ENCODE data around the gene TMEM200A.
"Not testable (repeated sequence)": the region's sequence is repeated elsewhere in the genome, so short reads cannot be mapped to it uniquely, and the experiment has no call there.

The TMEM200A gene

DNA sequence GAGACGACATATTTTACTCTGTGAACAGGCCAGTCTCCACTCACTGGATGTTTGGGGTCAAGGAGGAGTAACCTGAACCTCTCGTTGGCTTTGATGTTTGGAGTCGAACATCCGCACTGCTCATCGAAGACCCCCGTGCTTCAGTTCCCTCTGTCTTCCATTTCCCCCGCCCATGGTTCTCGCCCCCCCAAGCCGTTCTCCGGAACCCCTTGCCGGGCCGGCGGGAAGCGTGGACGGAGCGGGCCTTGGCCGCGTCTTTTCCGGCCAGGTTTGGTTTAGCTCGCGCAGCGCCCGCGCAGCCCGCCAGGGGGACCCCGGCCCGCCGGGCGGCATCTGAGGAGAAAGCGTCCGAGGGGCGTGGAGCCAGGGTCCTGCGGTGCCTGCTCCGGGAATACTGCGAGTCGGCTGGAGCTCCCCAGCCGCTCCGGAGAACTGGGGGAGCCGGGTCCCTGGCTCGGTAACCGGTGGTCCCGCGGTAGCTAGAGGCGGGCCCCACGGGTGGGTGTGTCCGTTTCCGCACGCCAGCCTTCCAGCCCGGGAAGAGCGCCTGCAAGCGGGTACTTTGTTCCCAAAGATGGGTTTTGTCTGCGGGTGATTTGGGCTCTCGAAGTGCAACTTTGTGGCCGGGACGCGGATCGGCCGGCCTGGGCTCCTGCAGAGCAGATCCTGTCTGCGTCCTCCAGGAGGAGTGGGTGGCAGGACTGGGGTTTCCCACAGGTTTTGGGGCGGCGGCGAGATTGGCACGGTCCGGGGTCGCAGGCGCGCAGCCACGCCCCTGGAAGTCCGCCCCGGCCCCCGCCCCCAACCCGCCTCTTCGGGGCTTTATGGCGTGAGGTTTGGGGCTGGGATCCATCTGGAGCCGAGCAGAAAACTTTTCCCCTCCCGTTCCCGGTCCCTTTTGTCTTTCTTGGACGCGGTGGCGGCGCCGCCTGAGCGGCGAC is at the start of gene TMEM200A:
Gene TMEM200A, plus strand, starts transcription at position 852 of the 941 bp plus-strand sequence. CDS start 74,406 bp downstream, outside the sequence.
- DNase-seq, result peak; percentile 61

DNA sequence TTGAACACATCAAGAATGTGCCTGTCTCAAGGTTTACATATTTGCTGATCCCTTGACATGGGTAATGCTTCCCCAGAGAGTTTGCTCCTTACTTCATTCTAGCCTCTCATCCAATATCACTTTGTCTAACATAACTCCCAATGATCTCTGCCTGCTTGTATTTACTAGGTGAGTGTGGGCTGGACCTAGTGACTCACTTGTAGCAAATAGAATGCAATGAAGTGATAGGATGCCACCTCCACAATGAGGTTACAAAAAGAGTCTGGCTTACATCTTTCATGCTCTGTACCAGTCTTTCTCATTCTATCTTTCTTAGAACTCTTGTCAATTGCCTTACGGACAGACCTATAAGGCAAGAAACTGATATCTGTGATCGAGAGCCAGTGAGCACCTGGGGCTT is 44.9 kb upstream of the TMEM200A start:
- no peak for DNase-seq

DNA sequence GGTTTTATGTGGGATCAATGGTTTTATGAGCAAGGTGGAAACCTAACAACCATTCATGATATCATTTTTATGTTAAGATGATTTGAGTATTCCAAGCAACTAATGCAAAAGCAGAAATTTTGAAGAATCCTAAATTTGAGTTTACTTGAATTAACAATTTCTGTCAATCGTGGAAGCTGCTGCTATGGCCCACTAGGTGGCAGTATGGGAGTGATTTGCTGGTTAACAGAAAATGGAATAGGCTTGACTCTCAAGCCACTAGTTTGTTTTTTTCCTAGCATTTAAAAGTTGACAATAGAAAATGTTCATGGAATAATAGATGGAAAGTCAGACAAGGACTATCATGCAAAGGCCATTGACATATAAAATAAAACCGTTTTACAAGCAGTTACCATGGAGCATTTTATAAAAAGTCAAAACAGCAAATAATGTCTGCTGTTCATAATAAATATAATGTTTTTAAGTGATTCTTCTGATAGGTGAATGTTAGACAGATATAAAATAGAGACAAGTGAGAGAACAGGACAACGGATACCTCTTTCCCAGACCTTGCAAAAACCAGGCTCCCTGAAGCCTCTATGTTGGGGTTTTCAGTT is 43.0 kb upstream of the TMEM200A start:
- peak; percentile 13 for DNase-seq

DNA sequence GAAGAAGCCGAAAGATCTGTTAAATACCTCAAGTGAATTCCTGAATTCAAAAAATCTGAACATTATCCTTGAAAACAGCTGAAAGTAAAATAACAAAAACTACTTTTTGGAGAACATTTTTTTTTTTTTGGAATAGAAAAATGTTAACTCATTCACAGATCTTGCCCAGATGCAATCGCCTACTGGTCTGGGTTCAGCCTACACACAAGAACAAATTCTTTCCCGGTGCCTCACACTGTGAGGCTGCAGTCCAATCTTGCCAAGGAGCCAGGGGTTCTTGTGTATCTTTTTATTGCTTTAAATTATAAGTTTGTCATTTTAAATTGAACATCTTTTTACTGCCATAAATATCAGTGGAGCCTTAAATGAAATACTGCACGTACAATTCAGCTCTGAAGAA is 41.2 kb upstream of the TMEM200A start:
- peak; percentile 76 for DNase-seq

DNA sequence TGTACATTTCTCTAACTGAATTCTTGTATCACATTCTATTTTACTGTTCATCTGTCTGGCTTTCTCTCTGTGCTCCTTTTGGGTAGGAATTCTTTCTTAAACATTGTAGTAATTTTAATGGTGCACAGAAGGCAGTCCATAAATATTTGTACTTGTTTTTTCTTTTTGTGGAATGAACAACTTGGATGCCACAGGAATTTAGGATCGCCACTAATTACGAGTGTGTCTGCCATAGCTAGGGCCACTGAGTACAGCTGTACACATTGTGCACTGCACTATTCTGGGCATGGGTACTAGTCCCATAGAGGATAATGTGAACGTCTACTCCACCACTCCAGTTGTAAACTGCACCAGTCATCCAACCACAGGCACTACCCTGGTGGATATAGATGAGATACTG is 39.3 kb upstream of the TMEM200A start:
- DNase-seq, result no peak

DNA sequence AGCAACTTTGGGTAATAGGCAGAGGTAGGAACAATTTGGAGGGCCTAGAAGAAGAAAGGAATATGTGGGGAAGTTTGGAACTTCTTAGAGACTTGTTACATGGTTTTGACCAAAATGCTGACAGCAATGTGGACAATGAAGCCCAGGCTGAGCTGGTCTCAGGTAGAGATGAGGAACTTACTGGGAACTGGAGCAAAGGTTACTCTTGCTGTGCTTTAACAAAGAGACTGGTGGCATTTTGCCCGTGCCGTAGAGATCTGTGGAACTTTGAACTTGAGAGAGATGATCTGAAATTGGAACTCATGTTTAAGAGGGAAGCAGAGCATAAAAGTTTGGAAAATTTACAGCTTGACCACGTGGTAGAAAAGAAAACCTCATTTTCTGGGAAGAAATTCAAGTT is 28.3 kb upstream of the TMEM200A start:
- DNase-seq, result no peak

DNA sequence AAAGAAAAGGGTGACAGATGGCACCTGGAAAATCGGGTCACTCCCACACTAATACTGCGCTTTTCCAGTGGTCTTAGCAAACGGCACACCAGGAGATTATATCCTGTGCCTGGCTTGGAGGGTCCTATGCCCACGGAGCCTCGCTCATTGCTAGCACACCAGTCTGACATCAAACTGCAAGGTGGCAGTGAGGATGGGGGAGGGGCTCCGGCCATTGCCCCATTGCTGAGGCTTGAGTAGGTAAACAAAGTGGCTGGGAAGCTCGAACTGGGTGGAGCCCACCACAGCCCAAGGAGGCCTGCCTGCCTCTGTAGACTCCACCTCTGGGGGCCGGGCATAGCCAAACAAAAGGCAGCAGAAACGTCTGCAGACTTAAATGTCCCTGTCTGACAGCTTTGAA is 19.5 kb upstream of the TMEM200A start:
- not testable (repeated sequence) for DNase-seq

DNA sequence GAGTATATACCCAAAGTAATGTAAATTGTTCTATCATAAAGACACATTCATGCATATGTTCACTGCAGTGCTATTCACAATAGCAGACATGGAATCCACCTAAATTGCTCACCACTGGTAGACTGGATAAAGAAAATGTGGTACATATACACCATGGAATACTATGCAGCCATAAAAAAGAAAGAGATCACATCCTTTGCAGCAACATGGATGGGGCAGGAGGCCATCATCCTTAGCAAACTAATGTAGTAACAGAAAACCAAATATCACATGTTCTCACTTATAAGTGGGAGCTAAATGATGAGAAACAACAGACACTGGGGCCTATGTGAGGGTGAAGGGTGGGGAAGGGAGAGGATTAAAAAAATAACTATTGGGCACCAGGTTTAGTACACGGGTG is 11.5 kb upstream of the TMEM200A start:
- no peak for DNase-seq

DNA sequence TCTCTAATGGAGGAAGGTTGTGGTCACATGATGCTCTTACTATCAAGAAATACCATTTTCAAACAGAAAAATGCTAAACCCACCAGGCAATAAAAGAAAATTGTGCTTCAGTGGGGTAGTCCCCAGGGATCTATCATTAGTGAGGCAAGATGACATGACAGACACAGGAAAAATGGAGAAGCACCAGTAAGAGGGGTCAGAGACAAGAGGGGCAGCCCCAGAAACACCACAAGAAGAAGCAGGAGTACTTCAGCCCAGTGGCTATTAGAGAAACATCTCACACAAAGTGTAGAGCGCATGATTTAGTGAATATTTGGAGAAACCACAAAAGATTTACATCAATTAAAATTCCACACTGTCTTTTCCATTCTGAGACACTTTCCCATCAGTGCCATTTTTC is 10.2 kb upstream of the TMEM200A start:
- no peak for DNase-seq

DNA sequence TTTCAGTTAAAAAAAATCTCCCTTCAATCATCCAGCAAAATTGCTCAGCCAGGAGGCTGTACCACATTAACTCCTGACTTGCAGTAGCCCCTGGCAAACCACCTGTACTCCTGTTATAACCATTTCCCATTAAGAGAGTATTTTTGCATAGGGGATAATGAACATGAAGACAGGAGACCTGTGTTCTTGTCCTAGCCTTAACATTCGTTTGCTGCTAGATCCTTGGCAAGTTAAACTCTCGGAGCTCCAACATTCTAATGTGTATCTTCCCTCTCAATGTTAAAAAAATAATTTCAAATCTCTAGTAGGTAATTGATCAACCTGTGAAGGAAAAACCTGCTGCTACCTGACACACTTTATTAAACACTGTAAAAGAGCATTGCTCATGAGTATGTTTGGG is 8.4 kb upstream of the TMEM200A start:
- DNase-seq, result no peak

DNA sequence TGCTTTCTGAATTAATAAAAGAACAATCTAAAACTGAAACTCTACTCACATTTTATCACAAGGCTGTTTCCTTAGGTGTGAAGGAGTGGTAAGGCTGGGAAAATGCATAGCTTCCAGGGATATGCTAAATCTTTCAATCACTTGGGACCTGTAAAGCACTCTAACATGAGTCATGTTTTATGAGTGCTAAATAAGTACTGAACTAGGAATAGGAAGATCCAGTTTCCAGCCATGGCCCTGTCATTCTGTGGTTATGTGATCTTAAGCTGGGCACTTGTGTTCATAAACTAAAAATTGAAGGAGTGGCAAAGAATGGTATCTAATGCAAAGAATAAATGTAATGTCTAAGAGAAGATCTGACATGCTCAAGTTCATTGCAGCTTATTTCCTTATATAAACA is 6.1 kb upstream of the TMEM200A start:
- DNase-seq, result no peak

DNA sequence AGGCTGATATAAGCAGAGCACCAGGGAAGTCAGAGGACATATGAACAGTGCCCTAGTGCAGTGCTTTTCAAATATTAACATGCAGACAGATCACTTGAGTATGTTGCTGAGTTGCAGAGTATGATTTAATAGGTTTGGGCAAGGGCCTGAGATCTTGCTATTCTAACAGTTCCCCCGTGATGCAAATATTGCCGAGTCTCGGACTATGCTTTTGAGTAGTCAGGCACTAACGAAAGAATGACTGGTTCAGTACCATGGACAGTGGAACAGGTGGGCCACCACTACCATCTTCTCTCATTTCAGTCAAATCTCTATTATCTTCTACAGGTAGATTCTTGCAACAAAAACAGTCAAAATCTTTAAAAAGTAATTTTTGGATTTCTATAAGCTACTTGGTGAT is 3.7 kb upstream of the TMEM200A start:
- no peak for DNase-seq

DNA sequence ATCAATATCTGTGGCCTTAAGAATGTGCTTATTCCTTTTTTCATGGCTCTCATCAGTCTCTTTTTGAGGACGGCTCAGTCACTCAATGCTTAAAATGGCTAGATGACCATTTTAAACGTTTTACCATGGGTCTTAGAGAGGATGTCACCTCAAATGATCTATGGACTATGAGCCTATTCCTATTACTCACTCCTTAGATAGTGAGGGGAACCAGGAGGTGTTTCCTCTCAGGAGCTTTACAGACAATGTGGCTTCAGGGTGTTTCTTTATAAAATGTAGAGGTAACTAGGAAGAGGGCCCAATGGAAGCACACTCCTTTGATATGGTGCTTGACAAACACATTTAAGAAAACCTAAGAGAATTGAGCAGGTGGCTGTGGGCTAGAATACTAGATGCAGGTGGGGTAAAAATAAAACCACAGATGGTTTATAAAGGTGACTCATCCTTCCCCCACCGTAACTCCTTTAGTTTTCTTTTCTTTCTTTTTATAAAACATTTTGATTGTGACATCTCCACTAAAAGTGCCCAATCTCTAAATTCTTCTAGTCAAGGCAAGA is 1.5 kb upstream of the TMEM200A start:
- DNase-seq, result no peak

DNA sequence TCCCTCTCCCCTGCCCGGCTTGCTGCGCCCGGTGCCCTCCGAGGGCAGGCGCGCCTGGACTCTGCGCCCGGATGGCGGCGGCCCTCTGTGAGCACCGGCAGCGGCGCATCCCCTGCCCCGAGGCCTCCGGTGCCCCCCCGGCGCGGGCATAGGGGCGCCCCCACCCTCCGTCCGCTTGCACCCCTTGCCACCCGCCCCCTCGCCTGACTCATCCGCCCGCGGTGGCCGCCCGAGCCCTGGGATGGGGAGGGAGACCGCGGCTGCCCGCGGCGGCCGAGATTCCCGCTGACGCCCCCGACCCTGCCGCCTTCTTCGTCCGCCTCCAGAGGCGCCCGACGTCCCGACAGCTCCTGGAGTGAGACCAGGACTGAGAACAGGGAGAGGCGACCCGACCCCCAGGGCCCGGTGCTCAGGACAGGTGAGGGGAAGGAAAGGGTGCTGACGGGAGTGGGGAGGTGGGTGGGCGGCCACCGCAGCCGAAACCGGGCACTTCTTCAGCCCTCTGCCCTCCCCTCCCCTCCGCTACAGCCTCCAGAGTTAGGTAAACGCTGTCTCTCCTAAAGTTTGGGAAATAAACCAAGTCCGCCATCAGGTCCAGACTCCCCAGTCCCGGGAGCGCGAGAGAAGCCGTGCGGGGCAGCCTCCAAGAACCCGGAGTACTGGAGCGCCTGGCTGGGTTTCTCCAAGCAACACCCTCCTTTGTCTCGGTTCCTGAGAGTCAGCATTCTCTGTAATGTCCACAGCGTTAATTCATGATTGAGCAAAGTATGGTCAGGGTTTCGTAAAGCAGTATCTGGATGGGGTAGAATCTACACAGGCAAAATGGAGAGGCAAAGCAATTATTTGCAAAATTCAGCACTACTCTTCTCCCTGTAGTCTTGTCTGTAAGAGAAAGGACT is 539 bp downstream of the TMEM200A start:
- DNase-seq, result peak; percentile 45

DNA sequence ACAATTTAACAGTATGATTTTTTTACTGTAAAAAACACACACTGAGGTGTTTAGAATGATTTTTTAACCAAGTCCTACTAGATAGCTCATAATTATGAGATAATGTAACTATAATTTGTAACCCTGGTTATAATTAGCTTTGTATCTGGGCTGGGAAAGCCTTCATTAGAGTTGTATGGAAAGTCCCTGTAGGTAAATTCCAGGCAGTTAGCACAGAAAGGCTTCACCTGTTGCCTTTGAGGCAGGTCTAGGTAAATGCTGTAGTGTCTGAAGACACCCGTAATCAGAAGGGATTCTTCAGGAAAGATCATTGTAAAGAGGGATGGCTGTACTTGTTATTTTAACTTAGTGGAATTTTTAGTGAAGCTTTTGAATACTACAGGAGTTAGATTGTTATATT is 1.9 kb downstream of the TMEM200A start:
- DNase-seq, result no peak

DNA sequence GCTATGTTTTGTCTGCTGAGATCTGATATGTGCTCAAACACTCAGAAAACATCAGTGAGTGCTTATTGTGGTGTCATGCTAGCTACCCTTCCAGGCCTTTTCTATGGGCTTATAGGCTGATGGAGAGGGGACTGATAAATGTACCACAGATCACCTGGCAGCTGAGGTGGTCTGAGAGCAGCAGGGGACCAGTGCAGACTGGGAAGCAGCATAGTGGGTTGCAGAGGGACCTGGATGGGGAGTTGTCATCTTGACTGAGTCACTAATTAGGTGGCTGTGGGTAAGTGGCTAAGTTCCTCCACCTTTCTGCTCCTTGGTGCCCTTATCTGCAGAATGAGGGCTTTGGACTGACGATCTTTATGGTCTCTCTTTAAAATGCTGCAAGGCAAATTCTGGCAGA is 2.8 kb downstream of the TMEM200A start:
- no peak for DNase-seq

DNA sequence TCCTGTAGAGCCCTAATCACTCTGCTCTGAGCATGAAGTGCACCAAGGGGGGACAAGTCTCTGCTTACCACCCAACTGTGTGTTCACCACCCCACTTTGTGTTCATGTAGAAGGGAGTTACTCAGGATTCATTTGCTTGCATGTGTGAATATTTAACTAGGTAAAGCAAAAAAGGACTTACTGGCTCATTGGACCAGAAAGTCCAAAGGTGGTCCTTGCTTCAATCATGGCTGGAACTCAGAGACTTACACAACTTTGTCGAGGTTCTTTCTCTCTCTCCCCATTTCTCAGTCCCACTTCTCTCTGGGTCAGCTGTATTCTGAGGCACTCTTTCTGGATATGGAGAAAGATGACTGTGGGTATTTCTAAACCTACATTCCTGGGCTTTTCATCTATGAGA is 4.0 kb downstream of the TMEM200A start:
- DNase-seq, result no peak

DNA sequence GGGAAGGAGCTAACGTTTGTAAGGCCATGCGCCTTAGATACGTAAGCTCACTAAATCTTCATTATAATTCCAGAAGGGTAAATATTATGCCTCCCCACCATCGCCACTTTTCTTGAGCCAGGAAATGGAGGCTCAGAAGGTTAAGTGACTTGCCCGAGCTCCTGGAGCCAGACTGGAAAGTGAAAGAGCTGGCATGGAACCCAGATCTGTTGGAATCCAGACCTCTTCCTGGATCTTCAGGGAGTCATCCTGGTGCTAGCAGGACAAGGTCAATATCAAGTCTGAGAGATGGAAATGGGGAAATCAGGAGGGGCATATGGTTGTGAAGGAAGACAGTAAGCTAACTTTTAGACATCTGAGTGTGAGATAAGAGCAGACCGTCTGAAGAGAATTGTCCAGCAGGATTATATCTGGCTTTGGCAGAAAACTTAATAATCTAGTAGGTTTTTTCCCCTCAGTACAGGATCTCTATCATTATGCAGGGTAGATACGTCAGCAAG is 6.2 kb downstream of the TMEM200A start:
- no peak for DNase-seq

DNA sequence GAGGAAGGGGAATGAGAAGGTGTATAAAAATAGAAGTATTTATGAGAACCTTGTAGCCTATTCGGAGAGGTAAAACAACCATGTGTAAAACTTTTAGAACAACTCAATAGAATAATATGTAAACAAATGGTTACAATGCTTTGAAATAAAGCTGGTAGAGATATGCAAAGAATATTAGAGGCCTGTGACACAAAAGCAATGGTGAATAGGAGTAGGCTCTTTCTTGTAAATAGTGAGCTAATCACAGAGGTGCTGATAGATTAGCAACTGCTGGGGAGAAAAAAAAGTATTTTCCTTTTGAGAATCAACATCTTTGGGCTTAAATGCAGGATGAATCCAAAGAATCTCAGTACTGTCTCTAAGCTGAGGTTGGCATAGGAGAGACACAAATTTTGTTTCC is 7.0 kb downstream of the TMEM200A start:
- DNase-seq, result no peak

DNA sequence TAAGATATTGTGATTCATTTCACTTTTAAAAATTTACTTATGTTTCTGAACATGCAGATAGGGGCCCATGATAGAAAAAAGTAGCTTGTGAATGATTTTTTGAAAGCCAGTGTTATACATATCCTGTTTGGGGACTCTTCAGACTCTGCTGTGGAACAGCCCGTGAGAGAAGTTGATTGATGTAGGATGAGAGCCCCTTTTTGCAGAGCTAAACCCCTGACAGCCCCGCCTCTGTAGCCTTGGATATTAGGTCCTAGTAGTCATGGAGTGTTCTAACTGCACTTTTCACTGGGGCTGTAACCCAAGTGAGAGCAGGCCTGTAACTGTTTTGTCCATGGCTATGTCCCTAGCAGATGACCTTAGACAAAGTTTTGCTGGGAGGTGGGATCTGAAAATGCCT is 8.2 kb downstream of the TMEM200A start:
- no peak for DNase-seq

DNA sequence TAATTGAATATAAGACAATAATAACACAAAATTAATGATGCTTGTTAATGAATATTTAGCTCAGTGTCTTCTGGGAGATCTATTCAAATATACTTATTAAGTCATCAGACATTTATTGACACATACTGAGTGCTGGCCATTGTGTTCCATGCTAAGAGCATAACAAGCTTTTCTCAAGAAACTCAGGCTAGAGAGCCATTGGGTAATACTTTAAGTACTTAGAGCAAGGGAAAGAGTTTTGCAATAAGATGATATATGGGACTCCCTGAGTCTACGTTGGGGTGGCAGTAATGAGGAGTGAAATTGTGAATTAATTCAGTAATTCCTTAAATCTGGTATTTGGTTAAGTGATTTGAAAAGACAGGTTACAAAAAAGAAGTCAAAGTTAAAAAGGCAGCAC is 11.1 kb downstream of the TMEM200A start:
- no peak for DNase-seq

DNA sequence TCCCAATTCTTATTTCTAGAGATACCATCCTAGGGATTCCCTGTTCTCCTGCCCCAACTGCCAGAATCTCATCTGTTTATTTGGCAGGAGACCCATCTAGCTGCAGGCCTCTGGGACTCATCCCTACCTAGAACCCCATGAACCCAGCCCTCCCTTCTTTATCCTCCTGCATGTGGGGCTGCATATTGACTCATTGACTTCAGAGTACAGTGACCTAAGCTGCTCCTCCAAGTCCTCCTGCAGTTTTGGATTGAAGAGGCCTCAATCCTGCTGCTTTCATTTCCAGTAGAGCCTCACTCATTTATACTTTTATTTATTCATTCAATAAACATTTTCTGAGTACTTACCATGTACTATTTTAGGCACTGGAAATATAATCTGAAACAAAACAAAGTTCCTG is 11.6 kb downstream of the TMEM200A start:
- DNase-seq, result peak; percentile 22

DNA sequence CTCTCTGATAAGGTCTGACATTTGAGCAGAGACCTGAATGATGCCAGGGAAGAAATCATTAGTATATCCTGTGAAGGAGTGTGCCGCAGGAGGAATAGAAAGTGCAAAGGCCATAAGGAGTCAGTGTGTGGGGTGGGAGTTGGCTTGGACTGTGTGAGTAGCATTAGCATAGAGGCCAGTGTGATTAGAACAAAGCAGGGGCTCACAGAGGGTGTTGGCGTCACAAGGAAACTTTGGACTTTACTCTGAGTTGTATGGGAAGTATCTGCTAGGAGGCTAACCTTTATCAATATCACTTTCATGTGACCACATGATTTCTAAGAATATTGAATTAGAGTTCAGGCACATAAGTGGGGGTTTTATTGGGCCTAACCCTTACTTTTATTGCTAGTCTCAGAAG is 12.1 kb downstream of the TMEM200A start:
- no peak for DNase-seq
